Fibroblast of skin of back (primary cell): ENCODE results near the gene RRP9.

Experiments
- DNase-seq: peaks from one replicate; pipeline ENCODE4 v3.0.0-alpha.2; 2013

RRP9 gene

GRCh38 chr3:51970606-51971300, 29.0 kb upstream of the RRP9 start:
- no peak for DNase-seq

- DNase-seq: no peak
Observed at GRCh38 chr3:51969841-51970240, 28.1 kb upstream of the RRP9 start.

GRCh38 chr3:51968883-51969678, 27.4 kb upstream of the RRP9 start:
- no peak for DNase-seq

GRCh38 chr3:51968170-51968775, 26.6 kb upstream of the RRP9 start:
- peak; percentile 12 for DNase-seq

- DNase-seq: peak; percentile 82
Observed at GRCh38 chr3:51967384-51968169, 25.9 kb upstream of the RRP9 start, which contains the start of gene PCBP4. Gene PCBP4 (minus strand): TSS chr3:51967454. CDS start chr3:51961240, 6,214 bp downstream.

- DNase-seq: no peak
Observed at GRCh38 chr3:51966922-51967383, 25.2 kb upstream of the RRP9 start.

- DNase-seq: peak; percentile 42
Observed at GRCh38 chr3:51966486-51966885, 24.8 kb upstream of the RRP9 start.

GRCh38 chr3:51966016-51966415, 24.3 kb upstream of the RRP9 start:
- DNase-seq: no peak

- DNase-seq: no peak
Observed at GRCh38 chr3:51964521-51964920, 22.8 kb upstream of the RRP9 start.

GRCh38 chr3:51963951-51964451, 22.3 kb upstream of the RRP9 start:
- no peak for DNase-seq

- DNase-seq: no peak
Observed at GRCh38 chr3:51962854-51963530, 21.3 kb upstream of the RRP9 start.

- no peak for DNase-seq
Observed at GRCh38 chr3:51961602-51962569, 20.2 kb upstream of the RRP9 start.

- no peak for DNase-seq
Observed at GRCh38 chr3:51961011-51961410, 19.3 kb upstream of the RRP9 start.

GRCh38 chr3:51960386-51960785, 18.7 kb upstream of the RRP9 start:
- DNase-seq: no peak

GRCh38 chr3:51959651-51960050, 17.9 kb upstream of the RRP9 start:
- no peak for DNase-seq

- no peak for DNase-seq
Observed at GRCh38 chr3:51958603-51959521, 17.2 kb upstream of the RRP9 start.

GRCh38 chr3:51957520-51958205, 16.0 kb upstream of the RRP9 start:
- DNase-seq: no peak

GRCh38 chr3:51955893-51956770, 14.4 kb upstream of the RRP9 start:
- DNase-seq: peak; percentile 51
